ENCODE data around the gene PEX14.

PEX14 gene

GRCh38 chr1:10615932-10616671, 141.4 kb downstream of the PEX14 start:
- no peak for DNase-seq (ENCODE audit: low read depth)
- TF ChIP-seq, protein P1, sequence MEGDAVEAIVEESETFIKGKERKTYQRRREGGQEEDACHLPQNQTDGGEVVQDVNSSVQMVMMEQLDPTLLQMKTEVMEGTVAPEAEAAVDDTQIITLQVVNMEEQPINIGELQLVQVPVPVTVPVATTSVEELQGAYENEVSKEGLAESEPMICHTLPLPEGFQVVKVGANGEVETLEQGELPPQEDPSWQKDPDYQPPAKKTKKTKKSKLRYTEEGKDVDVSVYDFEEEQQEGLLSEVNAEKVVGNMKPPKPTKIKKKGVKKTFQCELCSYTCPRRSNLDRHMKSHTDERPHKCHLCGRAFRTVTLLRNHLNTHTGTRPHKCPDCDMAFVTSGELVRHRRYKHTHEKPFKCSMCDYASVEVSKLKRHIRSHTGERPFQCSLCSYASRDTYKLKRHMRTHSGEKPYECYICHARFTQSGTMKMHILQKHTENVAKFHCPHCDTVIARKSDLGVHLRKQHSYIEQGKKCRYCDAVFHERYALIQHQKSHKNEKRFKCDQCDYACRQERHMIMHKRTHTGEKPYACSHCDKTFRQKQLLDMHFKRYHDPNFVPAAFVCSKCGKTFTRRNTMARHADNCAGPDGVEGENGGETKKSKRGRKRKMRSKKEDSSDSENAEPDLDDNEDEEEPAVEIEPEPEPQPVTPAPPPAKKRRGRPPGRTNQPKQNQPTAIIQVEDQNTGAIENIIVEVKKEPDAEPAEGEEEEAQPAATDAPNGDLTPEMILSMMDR (IDR thresholded peaks at IDR 0.05; ENCODE audit: low read depth, low read length) = no peak
- TF ChIP-seq, protein P2, sequence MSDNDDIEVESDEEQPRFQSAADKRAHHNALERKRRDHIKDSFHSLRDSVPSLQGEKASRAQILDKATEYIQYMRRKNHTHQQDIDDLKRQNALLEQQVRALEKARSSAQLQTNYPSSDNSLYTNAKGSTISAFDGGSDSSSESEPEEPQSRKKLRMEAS (IDR thresholded peaks at IDR 0.05; ENCODE audit: low read depth, low read length) = no peak
- TF ChIP-seq POLR2A (IDR thresholded peaks at IDR 0.05; ENCODE audit: extremely low read depth, insufficient read length) = no peak
- TF ChIP-seq MYC (IDR thresholded peaks at IDR 0.05; ENCODE audit: low read depth, low read length) = no peak
- H3K4me3 ChIP-seq (ENCODE audit: low read depth, low read length) = no peak overlapping the region

DNA sequence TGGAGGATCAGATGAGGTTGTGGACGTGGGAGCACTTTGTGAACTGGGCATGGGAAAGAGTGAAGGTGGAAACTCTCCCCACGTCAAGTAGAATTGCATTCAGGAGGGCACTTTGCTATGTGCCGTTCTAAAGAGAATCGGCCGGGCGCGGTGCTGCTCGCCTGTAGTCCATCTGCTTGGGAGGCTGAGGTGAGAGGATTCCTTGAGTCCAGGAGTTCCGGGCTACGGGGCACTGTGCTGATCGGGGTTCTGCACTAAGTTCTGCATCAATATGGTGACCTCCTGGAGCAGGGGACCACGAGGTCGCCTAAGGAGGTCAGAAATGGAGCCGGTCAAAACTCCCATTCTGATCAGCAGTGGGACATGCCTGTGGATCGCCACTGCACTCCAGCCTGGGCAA, 141.9 kb downstream of the PEX14 start:
- no peak overlapping the region for H3K4me3 ChIP-seq (ENCODE audit: low read depth, low read length)
- no peak for DNase-seq (ENCODE audit: low read depth)
- TF ChIP-seq, protein P1 (IDR thresholded peaks at IDR 0.05; ENCODE audit: low read depth, low read length) = no peak
- TF ChIP-seq MYC (IDR thresholded peaks at IDR 0.05; ENCODE audit: low read depth, low read length) (no peak), POLR2A (IDR thresholded peaks at IDR 0.05; ENCODE audit: extremely low read depth, insufficient read length) (no peak)
- TF ChIP-seq, protein P2 (IDR thresholded peaks at IDR 0.05; ENCODE audit: low read depth, low read length) = no peak

- H3K4me3 ChIP-seq (ENCODE audit: low read depth, low read length) = no peak overlapping the region
- no peak for DNase-seq (ENCODE audit: low read depth)
- TF ChIP-seq MYC (IDR thresholded peaks at IDR 0.05; ENCODE audit: low read depth, low read length) (no peak), POLR2A (IDR thresholded peaks at IDR 0.05; ENCODE audit: extremely low read depth, insufficient read length) (no peak)
- TF ChIP-seq, protein P1 (IDR thresholded peaks at IDR 0.05; ENCODE audit: low read depth, low read length) = no peak
- TF ChIP-seq, protein P2 (IDR thresholded peaks at IDR 0.05; ENCODE audit: low read depth, low read length) = no peak
These were observed 142.6 kb downstream of the PEX14 start for GRCh38 chr1:10617318-10617717.

DNA sequence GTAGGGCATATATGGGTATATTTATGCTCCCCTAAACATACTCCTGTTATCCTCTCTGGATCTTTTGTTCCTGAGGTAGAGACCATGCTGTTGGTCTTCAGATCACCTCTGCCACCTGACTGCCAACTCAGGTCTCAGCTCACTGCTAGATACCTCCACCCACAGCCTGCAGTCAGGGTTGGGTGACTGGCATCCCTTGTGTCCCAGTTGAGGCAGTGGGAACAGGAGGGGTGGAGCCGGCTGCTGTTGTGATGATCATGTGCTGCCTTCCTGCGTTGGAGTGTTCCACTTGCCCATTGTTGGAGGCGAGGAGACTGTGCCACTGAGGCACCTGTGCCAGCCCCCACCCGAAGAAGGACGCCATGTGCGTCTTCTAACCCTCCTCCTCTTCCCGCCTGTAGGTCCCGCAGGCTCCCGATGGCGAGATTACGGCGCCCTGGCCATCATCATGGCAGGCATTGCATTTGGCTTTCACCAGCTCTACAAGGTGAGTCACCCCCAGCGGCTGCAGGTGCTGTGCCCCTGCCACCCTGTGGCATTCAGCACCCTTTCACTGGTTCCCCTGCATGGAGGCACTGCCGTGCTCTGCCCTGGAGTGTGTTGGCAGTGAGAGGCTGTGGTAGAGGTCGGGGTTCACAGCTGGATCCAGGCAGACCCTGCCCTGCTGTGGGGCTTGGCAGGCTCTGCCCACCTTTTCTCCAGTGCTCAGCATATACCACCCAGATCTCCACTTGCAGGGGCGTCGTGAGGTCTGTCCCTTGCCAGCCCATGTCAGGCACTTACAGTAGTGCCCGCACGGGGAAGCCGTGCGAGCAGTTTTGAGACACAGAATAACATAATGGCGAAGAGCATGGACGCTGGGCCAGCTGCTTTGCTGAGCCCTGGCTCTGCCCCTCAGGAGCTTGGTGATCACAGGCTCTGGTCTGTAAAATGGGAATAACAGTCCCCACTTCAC, 143.5 kb downstream of the PEX14 start:
- TF ChIP-seq, protein P1 (IDR thresholded peaks at IDR 0.05; ENCODE audit: low read depth, low read length) = no peak
- TF ChIP-seq POLR2A (IDR thresholded peaks at IDR 0.05; ENCODE audit: extremely low read depth, insufficient read length) (no peak), MYC (IDR thresholded peaks at IDR 0.05; ENCODE audit: low read depth, low read length) (no peak)
- TF ChIP-seq, protein P2 (IDR thresholded peaks at IDR 0.05; ENCODE audit: low read depth, low read length) = no peak
- no peak overlapping the region for H3K4me3 ChIP-seq (ENCODE audit: low read depth, low read length)
- DNase-seq (ENCODE audit: low read depth) = no peak

DNA sequence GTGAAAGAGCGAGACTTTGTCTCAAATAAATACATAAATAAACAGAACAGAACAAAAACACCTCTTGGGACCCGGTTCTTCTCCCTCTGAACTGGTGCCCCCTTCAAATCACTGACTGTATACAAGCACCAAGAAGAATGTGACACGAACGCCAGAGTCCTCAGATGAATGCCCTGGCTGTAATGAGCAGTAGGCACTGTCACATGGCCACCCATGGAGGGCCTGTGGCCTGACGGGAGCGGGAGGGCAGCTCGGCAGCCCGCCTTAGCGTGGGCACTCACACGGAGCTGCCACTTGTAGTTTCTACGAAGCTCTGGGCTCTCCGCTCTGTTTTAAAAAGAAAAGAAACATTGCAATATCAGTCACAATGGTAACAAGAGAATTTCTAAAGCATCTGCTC, 146.0 kb downstream of the PEX14 start:
- DNase-seq (ENCODE audit: low read depth) = no peak
- TF ChIP-seq, protein P1 (IDR thresholded peaks at IDR 0.05; ENCODE audit: low read depth, low read length) = no peak
- no peak for TF ChIP-seq MYC (IDR thresholded peaks at IDR 0.05; ENCODE audit: low read depth, low read length)
- TF ChIP-seq, protein P2 (IDR thresholded peaks at IDR 0.05; ENCODE audit: low read depth, low read length) = no peak
- no peak for TF ChIP-seq POLR2A (IDR thresholded peaks at IDR 0.05; ENCODE audit: extremely low read depth, insufficient read length)
- H3K4me3 ChIP-seq (ENCODE audit: low read depth, low read length) = no peak overlapping the region
